ENCODE data around the gene SNAP91. TPM values are rescaled to one million over a fixed set of nuclear protein-coding genes. Genes with fewer than 3 reads are reported as not detected.
A peak's percentile ranks its signal among the peaks of the same experiment; 100 is the strongest.

The SNAP91 gene
- total RNA-seq, 2 donors from 2014 or later, result not detected

- Mint-ChIP-seq H3K27ac (peak within 1 kb of the TSS; percentile 21), H3K27me3 (peaks cover 49% of the 10 kb centered on the region), H3K4me1 (peaks cover 11% of the 10 kb centered on the region), H3K36me3 (ENCODE audit: low read depth) (no peaks in the 10 kb centered on the region), H3K4me3 (peak within 1 kb of the TSS; percentile 83)
- peak; percentile 68 for ATAC-seq
- peak in 1 of 3 donors; percentile 13 for DNase-seq
- no peaks in the 10 kb centered on the region for H3K9me3 ChIP-seq (ENCODE audit: control insufficient read depth, low read length, poor library complexity, severe bottlenecking)
Observed at GRCh38 chr6:83511901-83512681, 196.8 kb downstream of the SNAP91 start, which contains the start of gene PRSS35. Gene PRSS35, plus strand, starts transcription at chr6:83512534. Its CDS starts 10,908 bp downstream, at chr6:83523442.

DNA sequence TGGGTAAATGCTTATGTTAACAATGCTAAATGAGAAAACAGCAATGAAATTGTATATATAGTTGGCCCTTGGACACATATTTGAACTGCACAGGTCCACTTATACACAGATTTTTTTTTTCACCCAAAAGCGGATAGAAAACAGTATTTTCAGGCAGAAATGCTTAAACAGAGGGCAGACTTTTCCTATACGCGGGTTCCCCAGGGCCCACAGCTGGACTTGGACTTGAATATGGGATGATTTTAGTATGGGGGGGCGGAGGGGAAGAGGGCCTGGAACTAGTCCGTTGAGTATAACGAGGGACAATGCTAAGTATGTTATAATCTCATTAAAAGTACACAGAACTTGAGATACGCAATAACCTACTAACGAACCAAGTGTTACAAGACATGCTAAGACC lies 197.6 kb downstream of the SNAP91 start:
- no peak for DNase-seq
- H3K4me1 Mint-ChIP-seq, result peaks cover 11% of the 10 kb centered on the region
- no peak for ATAC-seq
- no peaks in the 10 kb centered on the region for H3K9me3 ChIP-seq (ENCODE audit: control insufficient read depth, low read length, poor library complexity, severe bottlenecking)
- H3K27ac Mint-ChIP-seq, result peak overlapping the region; percentile 21
- no peaks in the 10 kb centered on the region for H3K36me3 Mint-ChIP-seq (ENCODE audit: low read depth)
- no peak overlapping the region for H3K4me3 Mint-ChIP-seq
- peaks cover 41% of the 10 kb centered on the region for H3K27me3 Mint-ChIP-seq

DNA sequence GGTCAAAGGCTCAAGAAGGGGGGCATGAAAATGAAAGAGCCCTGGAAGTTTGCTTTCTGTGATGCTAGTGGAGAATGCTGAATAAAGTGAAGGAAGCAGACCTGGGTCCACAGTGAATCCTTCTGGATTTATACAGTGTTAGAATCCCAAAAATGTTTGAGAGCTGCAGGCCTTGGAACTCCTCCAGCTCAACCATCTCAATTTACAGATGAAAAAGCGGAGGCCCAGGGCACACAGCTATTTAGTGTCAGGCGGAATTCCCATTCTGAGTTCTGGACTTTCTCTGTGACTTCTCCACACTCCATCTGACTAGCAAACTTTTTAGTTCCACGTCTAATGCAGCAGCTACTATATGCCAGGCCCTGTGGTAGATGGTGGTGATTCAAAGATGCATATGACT lies 198.1 kb downstream of the SNAP91 start:
- Mint-ChIP-seq H3K4me3 (no peak overlapping the region), H3K27ac (no peak overlapping the region), H3K4me1 (peaks cover 11% of the 10 kb centered on the region), H3K36me3 (ENCODE audit: low read depth) (no peaks in the 10 kb centered on the region), H3K27me3 (peaks cover 36% of the 10 kb centered on the region)
- no peaks in the 10 kb centered on the region for H3K9me3 ChIP-seq (ENCODE audit: control insufficient read depth, low read length, poor library complexity, severe bottlenecking)
- ATAC-seq (no peak), DNase-seq (no peak)

DNA sequence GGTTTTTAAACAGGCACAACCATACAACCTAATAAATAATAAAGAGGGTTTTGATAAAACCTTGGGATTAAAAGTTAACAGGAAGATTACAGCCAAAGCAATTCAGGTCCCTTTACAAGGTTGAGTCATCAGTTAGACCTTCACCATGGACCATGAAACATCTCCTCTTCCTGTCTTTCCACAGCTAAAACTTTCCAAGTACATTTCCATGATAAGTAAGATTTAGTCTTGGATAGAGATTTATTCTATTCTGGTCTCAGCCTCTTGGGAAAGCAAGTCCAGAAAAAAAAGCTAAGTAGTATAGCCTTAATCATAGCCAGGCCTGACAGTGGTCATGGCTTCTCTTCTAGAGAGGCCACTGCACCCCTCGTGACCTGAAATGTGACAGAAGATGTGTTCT lies 199.5 kb downstream of the SNAP91 start:
- H3K4me1 Mint-ChIP-seq, result peaks cover 11% of the 10 kb centered on the region
- no peaks in the 10 kb centered on the region for H3K9me3 ChIP-seq (ENCODE audit: control insufficient read depth, low read length, poor library complexity, severe bottlenecking)
- H3K27me3 Mint-ChIP-seq, result peaks cover 39% of the 10 kb centered on the region
- DNase-seq (no peak), ATAC-seq (no peak)
- no peak overlapping the region for H3K27ac Mint-ChIP-seq
- no peaks in the 10 kb centered on the region for H3K36me3 Mint-ChIP-seq (ENCODE audit: low read depth)
- H3K4me3 Mint-ChIP-seq, result no peak overlapping the region

DNA sequence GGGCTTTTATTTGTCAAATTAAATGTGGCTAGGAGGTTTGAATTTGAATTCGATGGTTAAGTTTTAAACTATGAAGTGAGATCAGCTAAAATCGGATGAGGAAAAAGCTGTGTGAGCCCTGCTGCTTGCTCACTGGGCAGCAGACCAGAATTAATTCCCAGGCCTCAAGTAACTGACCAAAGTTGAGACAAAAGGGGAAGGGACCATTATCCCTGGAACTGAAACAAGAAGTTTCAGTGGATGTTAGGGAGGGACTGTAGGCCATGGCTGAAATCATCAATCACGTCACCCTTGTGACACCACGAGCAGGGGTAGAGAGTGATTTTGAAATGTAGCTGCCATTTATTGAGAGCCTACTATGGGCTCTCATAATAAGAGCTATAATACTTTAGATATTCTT lies 203.5 kb downstream of the SNAP91 start:
- H3K27me3 Mint-ChIP-seq, result peaks cover 5% of the 10 kb centered on the region
- no peak overlapping the region for H3K27ac Mint-ChIP-seq
- no peak overlapping the region for H3K4me3 Mint-ChIP-seq
- no peaks in the 10 kb centered on the region for H3K4me1 Mint-ChIP-seq
- no peak for ATAC-seq
- H3K9me3 ChIP-seq (ENCODE audit: control insufficient read depth, low read length, poor library complexity, severe bottlenecking), result no peaks in the 10 kb centered on the region
- no peak for DNase-seq
- no peaks in the 10 kb centered on the region for H3K36me3 Mint-ChIP-seq (ENCODE audit: low read depth)

Other genes with a start within 250 kb of the SNAP91 start
- under 1 TPM in 1 of 2 donors, not detected in 1; 0.17 TPM for gene PRSS35, start 196.6 kb downstream of the SNAP91 start, total RNA-seq
- gene RIPPLY2, start 144.3 kb upstream of the SNAP91 start, total RNA-seq, result not detected
- gene CYB5R4, start 150.6 kb upstream of the SNAP91 start, total RNA-seq, result 10 to 100 TPM; 21.8 to 27.0 TPM

Measured in T-helper 17 cell (primary cell).